NB4 (cell line): ENCODE data around the gene CELSR1.

Experiments
- DNase-seq: peaks from one replicate; pipeline ENCODE4 v3.0.0; 2010; ENCODE audit warnings: low read depth
- H3K4me3 ChIP-seq: one replicate; pipeline ENCODE4 v1.5.1; 2011; ENCODE audit warnings: mild to moderate bottlenecking, low read depth, low read length, moderate library complexity
- MYC ChIP-seq: IDR thresholded peaks from 2 replicates; pipeline ENCODE4 v1.6.1; 2011; ENCODE audit warnings: low read depth, low read length
- POLR2A ChIP-seq: IDR thresholded peaks from 2 replicates; pipeline ENCODE4 v1.6.1; 2011; ENCODE audit warnings: mild to moderate bottlenecking; ENCODE audit not compliant: insufficient read length; ENCODE audit errors: extremely low read depth
- TF ChIP-seq, protein P1 (sequence below): IDR thresholded peaks from one replicate; pipeline ENCODE4 v1.5.1; 2012; ENCODE audit warnings: low read depth, low read length
- TF ChIP-seq, protein P2 (sequence below): IDR thresholded peaks from 2 replicates; pipeline ENCODE4 v1.6.1; 2011; ENCODE audit warnings: low read depth, low read length

Gene CELSR1

DNA sequence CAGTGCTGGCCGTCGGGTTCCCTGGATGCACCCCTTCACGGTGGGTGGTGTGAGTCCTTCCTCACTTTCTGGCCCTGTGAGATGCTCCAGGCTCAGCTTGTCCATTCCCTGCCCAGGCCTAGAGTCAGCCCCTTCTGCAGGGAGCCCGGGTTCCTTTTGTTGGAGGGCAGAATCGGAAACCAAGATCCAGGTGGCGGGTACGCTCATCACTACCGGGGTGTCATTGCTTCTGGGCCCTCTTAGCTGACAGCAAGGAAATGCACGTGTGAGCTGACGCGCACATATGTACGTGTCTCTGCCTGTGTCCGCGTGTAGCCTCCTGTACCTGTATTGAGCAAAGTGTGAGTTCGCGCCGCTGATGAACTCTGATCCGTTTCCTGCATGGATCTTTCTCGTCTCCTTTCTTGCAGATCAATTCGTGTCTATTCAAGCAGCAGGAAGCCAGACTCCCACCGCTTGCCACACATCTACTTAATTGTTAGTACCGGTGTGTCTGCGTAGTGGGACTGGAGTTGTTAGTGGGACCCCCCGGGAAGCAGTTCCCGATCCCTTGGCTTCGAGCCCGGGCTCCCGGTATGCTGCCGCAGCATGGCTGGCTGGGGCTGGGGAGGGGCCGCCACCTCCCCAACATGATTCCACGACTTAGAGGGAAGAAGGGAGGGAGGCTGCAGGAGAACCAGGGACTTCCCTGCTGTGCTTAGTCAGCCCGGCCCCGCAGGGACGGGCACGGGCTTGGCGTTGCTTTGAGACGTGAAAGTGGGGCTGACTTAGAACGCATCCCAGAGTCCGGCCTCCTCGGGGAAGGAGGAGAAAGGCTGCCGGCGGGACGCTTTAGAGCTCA lies 46.9 kb upstream of the CELSR1 start:
- TF ChIP-seq MYC (no peak), POLR2A (no peak)
- TF ChIP-seq, protein P1, sequence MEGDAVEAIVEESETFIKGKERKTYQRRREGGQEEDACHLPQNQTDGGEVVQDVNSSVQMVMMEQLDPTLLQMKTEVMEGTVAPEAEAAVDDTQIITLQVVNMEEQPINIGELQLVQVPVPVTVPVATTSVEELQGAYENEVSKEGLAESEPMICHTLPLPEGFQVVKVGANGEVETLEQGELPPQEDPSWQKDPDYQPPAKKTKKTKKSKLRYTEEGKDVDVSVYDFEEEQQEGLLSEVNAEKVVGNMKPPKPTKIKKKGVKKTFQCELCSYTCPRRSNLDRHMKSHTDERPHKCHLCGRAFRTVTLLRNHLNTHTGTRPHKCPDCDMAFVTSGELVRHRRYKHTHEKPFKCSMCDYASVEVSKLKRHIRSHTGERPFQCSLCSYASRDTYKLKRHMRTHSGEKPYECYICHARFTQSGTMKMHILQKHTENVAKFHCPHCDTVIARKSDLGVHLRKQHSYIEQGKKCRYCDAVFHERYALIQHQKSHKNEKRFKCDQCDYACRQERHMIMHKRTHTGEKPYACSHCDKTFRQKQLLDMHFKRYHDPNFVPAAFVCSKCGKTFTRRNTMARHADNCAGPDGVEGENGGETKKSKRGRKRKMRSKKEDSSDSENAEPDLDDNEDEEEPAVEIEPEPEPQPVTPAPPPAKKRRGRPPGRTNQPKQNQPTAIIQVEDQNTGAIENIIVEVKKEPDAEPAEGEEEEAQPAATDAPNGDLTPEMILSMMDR = no peak
- TF ChIP-seq, protein P2, sequence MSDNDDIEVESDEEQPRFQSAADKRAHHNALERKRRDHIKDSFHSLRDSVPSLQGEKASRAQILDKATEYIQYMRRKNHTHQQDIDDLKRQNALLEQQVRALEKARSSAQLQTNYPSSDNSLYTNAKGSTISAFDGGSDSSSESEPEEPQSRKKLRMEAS = no peak
- H3K4me3 ChIP-seq = no peak overlapping the region
- no peak for DNase-seq

DNA sequence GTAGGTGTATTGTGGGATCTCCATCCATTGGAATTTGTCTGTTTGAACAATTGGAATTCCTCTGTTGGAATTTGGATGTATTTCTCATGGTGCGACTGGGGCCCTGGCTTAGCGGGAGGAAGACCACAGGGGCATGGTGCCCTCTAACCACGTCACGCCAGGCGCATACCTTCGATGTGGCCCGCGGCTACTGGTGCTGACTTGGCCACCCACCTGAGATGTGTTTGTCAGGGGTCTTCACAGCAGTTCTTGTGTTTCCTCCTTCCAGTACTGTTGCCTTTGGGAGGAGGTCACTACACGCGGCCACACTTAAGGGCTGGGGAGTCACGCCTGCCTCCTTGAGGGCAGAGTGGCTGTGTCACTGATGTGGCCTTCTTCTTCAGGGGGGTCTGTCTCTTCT lies 46.2 kb upstream of the CELSR1 start:
- TF ChIP-seq POLR2A (no peak), MYC (no peak)
- TF ChIP-seq, protein P2 = no peak
- TF ChIP-seq, protein P1 = no peak
- no peak for DNase-seq
- no peak overlapping the region for H3K4me3 ChIP-seq

DNA sequence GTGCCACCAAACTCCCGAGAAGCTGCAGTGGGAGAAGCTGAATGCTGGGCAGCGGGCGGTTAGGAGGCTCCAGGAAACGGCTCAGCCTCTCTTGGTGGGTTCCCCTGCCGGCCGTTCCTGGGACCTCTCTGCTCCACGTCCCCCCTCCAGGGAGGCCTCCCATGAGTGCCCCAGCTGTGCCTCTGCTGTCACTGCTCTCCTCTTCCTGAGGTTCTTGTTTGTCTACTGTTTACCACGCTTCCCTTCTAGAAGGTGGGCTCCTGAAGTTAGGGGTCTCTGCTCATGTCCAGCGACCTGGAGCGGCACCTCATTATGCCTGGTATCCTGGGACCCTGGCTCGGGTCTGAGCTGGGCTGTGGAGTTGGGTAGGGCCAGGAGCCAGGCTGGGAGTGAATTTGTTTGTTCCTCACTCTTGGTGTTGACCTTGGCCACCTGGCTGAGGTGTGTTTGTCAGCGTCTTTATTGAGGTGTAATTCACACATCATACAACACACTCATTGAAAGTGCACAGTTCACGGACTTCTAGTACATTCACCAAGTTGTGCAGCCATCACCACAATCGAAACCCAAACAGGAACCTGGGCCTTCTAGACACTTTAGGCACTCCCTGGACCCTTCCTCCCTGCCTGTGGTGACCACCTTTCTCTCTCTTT lies 45.0 kb upstream of the CELSR1 start:
- TF ChIP-seq POLR2A (no peak), MYC (no peak)
- TF ChIP-seq, protein P2 = no peak
- TF ChIP-seq, protein P1 = no peak
- no peak for DNase-seq
- no peak overlapping the region for H3K4me3 ChIP-seq

DNA sequence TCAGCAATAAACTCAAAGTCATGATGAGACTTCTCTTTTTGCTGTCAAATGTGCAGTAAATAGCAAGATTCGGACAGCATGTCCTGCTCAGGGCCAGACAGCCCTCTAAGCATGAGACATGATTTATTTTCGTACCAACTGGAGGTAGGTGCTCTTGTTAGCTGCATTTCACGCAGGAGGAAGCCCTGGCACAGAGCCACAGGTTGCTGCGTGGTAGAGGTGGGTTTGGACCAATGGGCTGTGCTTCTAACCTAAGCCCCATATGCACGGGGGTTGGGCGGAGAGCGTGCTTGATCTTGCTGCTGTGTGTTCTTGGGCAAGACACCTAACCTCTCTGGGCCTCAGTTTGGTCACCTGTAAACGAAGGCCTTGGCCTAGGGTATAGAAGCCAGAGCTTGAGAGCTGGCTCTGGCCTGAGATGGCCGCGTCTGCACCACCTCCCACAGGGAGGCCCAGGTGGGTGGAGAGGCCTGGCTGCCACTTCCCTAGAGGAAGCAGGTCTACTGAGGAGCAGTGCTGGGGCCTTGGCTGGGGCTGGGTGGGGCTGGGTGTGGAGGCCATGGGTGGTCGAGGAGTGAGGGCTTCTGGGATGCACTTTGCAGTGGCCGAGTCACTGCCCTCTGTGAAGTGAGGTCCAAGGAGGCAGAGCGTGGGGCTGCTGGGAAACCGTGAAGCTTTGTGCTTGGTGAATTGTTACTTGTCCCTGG lies 44.3 kb upstream of the CELSR1 start:
- TF ChIP-seq, protein P2 = no peak
- TF ChIP-seq, protein P1 = no peak
- TF ChIP-seq POLR2A = no peak
- no peak for TF ChIP-seq MYC
- H3K4me3 ChIP-seq = no peak overlapping the region
- peak; percentile 30 for DNase-seq

DNA sequence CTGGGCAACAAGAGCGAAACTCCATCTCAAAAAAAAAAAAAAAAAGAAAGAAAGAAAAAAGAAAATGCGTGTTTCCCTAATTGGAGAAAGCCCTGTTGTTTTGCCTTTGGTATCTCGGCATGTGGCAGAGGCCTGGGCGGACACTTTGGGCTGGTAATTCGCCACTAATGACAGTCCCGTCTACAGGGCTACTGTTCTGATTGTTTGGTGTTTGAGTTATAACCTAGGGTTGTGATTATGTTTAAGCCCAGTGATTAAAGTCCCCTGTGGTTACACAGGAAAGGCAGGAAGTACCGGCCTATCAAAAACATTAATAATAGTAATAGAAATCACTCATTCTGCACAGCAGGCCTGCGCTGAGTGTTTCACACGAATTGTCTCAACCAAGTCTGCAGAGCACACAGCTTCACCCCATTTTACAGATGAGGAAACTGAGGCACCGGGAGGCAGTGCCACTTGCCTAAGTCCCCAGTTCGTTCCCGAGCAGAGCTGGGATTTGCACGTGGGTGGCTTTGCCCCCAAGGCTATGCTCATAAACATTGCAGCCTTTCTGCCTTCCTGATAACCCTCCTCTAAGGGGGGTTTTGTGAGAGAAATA lies 43.6 kb upstream of the CELSR1 start:
- no peak for DNase-seq
- no peak overlapping the region for H3K4me3 ChIP-seq
- TF ChIP-seq MYC = no peak
